Stimulated activated CD4-positive, alpha-beta T cell treated with anti-CD3 and anti-CD28 coated beads, Interleukin-12 subunit alpha, Interleukin-12 subunit beta, amount 100 ng/mL, for 4 hours (primary cell): ENCODE results near the gene APAF1.

Experiments
- DNase-seq: peaks from one replicate; pipeline ENCODE4 v3.0.0-alpha.2; 2020

Gene APAF1

DNA sequence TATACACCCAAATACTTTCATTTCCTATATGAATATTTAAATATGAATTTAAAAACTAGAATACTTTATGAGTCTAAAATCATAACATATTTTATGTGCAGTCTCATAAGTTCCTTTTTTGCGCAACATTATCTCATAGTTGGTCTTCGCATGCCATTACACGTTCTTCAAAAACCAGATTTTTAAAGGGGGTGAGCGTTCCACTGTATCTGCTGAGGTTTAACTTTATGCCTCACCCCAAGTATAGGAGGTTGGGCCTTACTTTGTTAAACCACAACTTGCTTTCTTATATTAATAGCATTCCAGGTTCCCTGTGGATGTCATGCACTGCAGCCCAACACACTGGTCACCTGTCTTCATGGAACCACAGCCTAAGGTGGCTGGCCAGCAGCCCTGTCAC lies 118.6 kb downstream of the APAF1 start:
- no peak for DNase-seq

DNA sequence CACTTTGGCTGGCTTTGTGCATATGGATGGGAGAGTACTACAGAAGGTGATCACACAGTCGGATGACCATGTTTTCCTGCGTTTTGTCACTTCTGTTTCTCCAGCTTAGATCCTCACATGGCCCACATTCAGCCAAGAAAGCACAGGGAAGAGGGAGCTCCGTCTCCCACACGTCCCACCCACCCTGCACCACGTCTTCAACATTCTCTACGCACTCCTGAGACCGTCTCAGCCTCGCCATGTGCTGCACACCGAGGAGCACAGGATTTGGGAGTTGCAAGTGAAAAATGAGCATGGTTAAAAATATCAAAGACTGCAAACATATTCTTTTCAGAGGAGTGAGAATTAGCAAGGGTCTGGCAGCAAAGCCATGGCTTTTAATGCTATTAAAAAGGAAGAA lies 122.2 kb downstream of the APAF1 start:
- DNase-seq: no peak

DNA sequence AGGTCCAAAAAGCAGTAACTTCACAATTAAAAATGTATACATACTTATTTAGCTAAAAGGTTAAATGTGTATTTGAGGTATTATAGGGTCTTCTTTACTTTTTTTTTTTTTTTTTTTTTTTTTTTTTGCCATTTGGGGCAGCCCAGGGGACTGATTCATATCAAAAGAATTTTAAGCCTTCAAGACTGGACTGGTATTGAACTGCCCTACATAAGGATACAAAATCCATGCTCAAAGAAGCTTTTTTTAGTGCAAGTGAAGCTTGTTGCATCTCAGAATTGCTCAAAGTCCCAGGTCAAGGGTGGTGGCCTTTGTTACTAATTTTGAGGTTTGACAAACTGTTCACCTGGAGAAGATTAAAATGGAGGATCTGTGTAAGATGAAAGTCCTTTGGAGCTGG lies 124.0 kb downstream of the APAF1 start:
- DNase-seq: no peak

DNA sequence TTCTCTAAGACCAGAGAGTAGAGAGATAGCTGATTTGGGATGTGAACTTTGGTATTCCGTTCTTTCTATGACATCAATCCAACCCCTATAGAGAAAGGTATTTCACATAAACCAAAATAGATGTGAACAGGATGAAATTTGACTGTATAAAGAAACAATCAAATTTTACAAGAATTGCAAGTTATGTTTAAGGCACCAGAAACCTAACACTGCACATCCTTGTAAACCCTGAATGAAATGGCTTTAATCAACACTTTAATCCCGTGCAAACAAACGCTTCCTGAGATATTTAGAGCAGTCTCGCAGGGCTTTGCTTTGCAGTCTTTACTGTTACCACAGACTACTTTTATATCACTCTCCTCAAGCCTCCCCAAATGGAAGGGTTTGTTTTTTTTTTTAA lies 125.1 kb downstream of the APAF1 start:
- DNase-seq: no peak

DNA sequence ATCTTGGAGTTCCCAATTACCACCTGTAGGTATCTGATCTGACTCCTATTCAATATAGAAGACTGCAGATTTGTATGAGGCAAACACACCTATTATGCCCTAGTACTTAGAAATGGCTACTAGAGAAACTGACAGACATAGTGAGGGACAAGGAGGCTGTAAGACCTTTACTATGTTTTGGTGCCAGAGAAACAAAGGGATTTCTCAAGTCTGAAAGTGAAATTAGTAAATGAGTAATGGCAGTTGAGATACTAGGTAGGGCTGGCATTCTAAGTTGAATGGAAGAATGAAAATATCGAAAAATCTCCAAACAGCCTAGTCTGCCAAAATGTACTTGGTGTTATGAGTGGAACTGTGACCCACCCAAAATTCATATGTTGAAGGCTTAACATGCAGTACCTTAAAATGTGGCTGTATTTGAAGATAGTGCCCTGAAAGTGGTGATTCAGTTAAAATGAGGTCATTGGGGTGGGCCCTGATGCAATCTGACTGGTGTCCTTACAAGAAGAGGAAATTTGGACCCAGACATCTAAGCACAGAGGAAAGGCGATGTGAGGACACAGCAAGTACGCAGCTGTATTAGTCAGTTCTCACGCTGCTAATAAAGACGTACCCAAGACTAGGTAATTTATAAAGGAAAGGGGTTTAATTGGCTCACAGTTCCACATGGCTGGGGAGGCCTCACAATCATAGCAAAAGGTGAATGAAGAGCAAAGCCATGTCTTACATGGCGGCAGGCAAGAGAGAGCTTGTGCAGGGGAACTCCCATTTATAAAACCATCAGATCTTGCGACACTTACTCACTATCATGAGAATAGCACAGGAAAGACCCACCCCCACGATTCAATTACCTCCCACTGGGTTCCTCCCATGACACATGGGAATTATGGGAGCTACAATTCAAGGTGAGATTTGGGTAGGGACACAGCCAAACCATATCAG lies 127.0 kb downstream of the APAF1 start:
- no peak for DNase-seq

DNA sequence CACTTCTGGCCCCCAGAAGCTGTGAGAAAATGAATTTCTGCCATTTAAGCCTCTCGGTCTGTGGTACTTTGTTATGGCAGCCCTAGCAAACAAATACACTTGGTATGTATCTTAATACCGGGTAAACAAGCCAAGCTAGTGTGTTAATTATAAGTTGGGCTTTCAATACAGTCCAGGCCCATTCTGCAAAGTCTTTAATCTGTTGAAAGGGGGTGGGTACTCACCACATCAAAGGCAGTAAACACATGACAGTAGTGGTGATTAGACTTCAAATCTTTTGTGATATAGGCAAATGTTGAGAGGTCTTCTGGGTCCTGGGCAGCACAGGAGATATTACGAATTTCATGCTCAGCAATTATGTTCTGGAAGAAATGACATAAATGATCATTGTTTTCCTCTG lies 127.7 kb downstream of the APAF1 start:
- no peak for DNase-seq

DNA sequence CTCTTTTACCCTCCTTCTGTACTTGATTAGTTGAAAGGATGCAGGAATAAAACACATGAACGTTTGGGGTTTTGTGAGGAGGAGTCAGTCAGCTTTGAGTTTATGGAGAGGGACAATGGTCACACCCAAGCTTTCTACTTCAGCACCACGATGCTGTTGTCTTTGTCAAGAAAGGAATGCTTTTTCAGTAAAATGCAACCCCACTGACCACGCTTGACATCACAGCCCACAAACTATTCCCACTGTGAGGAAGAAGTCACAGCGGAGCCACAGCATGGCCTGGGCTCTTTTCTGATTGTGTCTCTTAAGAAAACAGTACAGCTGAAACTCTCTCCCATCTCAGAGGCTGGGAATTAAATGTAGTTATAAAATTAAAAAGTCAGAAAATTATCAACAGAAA lies 135.2 kb downstream of the APAF1 start:
- DNase-seq: no peak

DNA sequence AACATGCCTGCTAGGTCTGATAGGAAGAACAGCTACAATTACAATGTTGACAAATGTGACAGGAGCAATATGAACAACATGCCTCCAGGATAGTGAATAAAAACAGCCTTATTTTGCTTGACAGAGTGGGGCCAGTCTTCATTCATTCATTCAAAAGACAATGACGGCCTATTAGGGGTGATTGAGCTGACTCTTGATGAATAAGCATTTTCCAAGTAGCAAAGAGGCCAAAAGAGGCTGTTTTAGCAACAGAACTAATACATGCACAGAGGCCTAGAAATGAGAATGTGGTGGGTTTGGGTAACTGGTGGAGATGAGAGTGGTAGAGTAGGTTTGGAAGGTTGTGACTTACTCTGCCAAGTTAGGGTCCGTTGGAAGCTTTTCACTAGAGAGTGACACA lies 138.3 kb downstream of the APAF1 start:
- no peak for DNase-seq
